NB4 (cell line): ENCODE results near the gene ZNF3.

Source experiments
- MYC ChIP-seq: IDR thresholded peaks from 2 replicates; pipeline ENCODE4 v1.6.1; 2011; ENCODE audit warnings: low read depth, low read length
- POLR2A ChIP-seq: IDR thresholded peaks from 2 replicates; pipeline ENCODE4 v1.6.1; 2011; ENCODE audit warnings: mild to moderate bottlenecking; ENCODE audit not compliant: insufficient read length; ENCODE audit errors: extremely low read depth
- TF ChIP-seq, protein P1 (sequence below): IDR thresholded peaks from one replicate; pipeline ENCODE4 v1.5.1; 2012; ENCODE audit warnings: low read depth, low read length

DNA sequence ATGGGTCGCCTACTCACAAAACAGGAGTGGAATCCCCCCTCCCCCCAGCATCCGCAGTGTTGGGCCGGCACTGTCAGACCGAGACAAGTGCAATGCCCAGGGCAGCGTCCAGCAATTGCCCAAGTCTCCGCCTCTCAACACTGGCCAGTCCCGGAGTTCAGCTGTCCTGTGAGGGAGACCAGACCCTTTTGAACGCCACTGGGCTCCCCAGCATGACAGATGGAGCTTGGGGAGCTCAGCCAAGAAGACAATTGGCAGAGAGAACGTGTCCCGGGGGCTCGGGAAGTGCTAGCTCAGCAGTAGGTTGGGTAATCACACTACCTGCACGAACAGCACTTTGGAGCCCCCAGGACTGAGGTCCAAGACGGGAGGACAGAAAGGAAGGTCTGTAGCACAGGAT lies 12.0 kb upstream of the ZNF3 start:
- TF ChIP-seq, protein P1, sequence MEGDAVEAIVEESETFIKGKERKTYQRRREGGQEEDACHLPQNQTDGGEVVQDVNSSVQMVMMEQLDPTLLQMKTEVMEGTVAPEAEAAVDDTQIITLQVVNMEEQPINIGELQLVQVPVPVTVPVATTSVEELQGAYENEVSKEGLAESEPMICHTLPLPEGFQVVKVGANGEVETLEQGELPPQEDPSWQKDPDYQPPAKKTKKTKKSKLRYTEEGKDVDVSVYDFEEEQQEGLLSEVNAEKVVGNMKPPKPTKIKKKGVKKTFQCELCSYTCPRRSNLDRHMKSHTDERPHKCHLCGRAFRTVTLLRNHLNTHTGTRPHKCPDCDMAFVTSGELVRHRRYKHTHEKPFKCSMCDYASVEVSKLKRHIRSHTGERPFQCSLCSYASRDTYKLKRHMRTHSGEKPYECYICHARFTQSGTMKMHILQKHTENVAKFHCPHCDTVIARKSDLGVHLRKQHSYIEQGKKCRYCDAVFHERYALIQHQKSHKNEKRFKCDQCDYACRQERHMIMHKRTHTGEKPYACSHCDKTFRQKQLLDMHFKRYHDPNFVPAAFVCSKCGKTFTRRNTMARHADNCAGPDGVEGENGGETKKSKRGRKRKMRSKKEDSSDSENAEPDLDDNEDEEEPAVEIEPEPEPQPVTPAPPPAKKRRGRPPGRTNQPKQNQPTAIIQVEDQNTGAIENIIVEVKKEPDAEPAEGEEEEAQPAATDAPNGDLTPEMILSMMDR: no peak
- TF ChIP-seq POLR2A (no peak), MYC (no peak)
